Urinary bladder (tissue), 4 donors: ENCODE measurements around the gene IMMP2L. TPM values are rescaled to one million over a fixed set of nuclear protein-coding genes. Genes with fewer than 3 reads are reported as not detected.
"Not testable (repeated sequence)": the region's sequence is repeated elsewhere in the genome, so short reads cannot be mapped to it uniquely, and the experiment has no call there.

Experiments
- DNase-seq: peaks from one replicate; pipeline ENCODE4 v3.0.0-alpha.2; 2015; ENCODE audit errors: extremely low spot score
- H3K27ac ChIP-seq: one replicate; pipeline ENCODE4 v1.5.1; 2013; ENCODE audit warnings: low read depth, mild to moderate bottlenecking, moderate library complexity
- H3K36me3 ChIP-seq: one replicate; pipeline ENCODE4 v1.6.1; 2013; ENCODE audit warnings: mild to moderate bottlenecking, moderate library complexity; ENCODE audit not compliant: insufficient read depth
- H3K4me1 ChIP-seq: one replicate; pipeline ENCODE4 v1.6.1; 2013; ENCODE audit warnings: mild to moderate bottlenecking, moderate library complexity; ENCODE audit not compliant: insufficient read depth
- H3K4me3 ChIP-seq: one replicate; pipeline ENCODE4 v1.5.1; 2013; ENCODE audit warnings: low read depth, low read length
- WGBS: extraction: QIAGEN DNeasy Blood & Tissue Kit; methylation state at CpG from one replicate; pipeline ENCODE4 v1.1.7; 2013; 5-methylcytosine and 5-hydroxymethylcytosine counted together
- polyA plus RNA-seq: library from polyadenylated mRNA; stranded (reverse); fragments of 200-250 nt; gene quantifications from one replicate; pipeline ENCODE4 v1.2.3, GENCODE V29; 2013
- total RNA-seq: library from RNA; depleted of rRNA; stranded (reverse); fragments of >200 nt; gene quantifications from one replicate; pipeline ENCODE4 v1.2.3, GENCODE V29; 2014
- donor health status: healthy with polysubstance abuse.
- donor health status: healthy.

The IMMP2L gene
- total and polyA plus RNA-seq, 2 donors, result 22.4 to 26.2 TPM

- H3K27ac ChIP-seq, result no peak overlapping the region
- no peak for DNase-seq
- no peaks in the 10 kb centered on the region for H3K36me3 ChIP-seq
- WGBS, result 86% methylated on average over 2 of the region's 2 CpGs
- H3K4me3 ChIP-seq, result no peak overlapping the region
- H3K4me1 ChIP-seq, result no peaks in the 10 kb centered on the region
Measured at GRCh38 chr7:110688908-110689307, 873.4 kb downstream of the IMMP2L start.

GRCh38 chr7:110685899-110686298, 876.4 kb downstream of the IMMP2L start:
- H3K36me3 ChIP-seq, result no peaks in the 10 kb centered on the region
- H3K27ac ChIP-seq, result no peak overlapping the region
- no peak overlapping the region for H3K4me3 ChIP-seq
- no peak for DNase-seq
- H3K4me1 ChIP-seq, result no peaks in the 10 kb centered on the region

DNA sequence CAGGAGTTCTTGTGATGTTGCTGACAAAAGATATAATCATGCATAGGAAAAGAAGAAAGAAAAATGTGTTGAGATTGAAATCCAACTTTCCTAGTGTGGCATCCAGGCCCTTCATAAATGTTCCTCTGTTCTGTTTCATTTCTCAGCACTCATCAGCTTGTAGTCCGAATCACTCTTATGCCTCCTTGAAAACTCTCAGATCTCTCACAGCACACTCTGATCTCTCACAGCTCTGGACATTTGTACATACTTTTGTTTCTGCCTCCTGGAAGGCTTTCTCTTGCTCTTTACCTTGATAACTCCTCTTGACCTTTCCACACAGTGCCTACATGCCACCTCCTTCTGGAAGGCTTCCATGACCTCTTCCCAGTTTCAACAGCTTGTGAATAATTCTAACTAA, 880.4 kb downstream of the IMMP2L start:
- no peaks in the 10 kb centered on the region for H3K36me3 ChIP-seq
- no peak overlapping the region for H3K4me3 ChIP-seq
- no peak for DNase-seq
- no peak overlapping the region for H3K27ac ChIP-seq
- no peaks in the 10 kb centered on the region for H3K4me1 ChIP-seq
- 35% methylated on average over 1 of the region's 1 CpG for WGBS

GRCh38 chr7:110677405-110677804, 884.9 kb downstream of the IMMP2L start:
- no peak for DNase-seq
- Histone ChIP-seq H3K27ac (no peak overlapping the region), H3K36me3 (no peaks in the 10 kb centered on the region), H3K4me3 (no peak overlapping the region), H3K4me1 (no peaks in the 10 kb centered on the region)
- WGBS, result 34% methylated on average over 5 of the region's 5 CpGs

- Histone ChIP-seq H3K36me3 (no peaks in the 10 kb centered on the region), H3K4me1 (no peaks in the 10 kb centered on the region), H3K27ac (no peak overlapping the region), H3K4me3 (no peak overlapping the region)
- 78% methylated on average over 2 of the region's 2 CpGs for WGBS
- DNase-seq, result no peak
Measured at GRCh38 chr7:110676785-110677184, 885.5 kb downstream of the IMMP2L start.

- no peak for DNase-seq
- no peak overlapping the region for H3K27ac ChIP-seq
- 87% methylated on average over 4 of the region's 4 CpGs for WGBS
- no peak overlapping the region for H3K4me3 ChIP-seq
- H3K36me3 ChIP-seq, result no peaks in the 10 kb centered on the region
- no peaks in the 10 kb centered on the region for H3K4me1 ChIP-seq
Measured at GRCh38 chr7:110675383-110676103, 886.7 kb downstream of the IMMP2L start.

DNA sequence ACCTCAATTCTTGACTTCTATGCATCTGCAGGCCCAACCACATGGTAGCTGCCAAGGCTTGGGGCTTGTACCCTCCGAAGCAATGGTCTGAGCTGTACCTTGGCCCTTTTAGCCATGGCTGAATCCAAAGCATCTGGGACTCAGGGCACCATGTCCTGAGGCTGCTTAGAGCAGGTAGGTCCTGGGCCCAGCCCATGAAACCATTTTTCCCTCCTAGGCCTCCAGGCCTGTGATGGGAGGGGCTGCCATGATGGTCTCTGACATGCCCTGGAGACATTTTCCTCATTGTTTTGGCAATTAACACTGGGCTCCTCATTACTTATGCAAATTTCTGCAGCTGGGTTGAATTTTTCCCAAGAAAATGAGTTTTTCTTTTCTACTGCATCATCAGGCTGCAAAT, 889.1 kb downstream of the IMMP2L start:
- WGBS, result 49% methylated on average over 1 of the region's 1 CpG
- Histone ChIP-seq H3K4me3 (no peak overlapping the region), H3K4me1 (no peaks in the 10 kb centered on the region), H3K36me3 (no peaks in the 10 kb centered on the region), H3K27ac (no peak overlapping the region)
- no peak for DNase-seq

DNA sequence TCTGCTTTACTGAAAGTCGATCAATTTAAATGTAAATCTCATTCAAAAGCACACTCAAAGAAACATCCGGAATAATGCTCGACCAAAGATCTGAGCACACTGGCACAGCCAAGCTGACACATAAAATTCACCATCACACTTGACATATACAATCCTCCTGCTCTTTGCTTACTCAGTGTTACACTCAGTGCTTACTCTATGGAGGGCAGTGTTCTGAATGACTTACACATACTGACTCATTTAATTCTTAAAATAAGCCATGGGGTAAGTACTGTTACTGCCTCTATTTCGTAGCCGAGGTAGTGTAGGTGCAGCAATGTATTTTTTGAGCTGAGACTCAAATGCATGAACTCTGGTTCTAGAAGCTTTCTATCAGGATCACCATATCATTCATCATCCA, 892.9 kb downstream of the IMMP2L start:
- no peak for DNase-seq
- Histone ChIP-seq H3K4me3 (no peak overlapping the region), H3K4me1 (no peaks in the 10 kb centered on the region), H3K36me3 (no peaks in the 10 kb centered on the region), H3K27ac (no peak overlapping the region)
- WGBS, result 84% methylated on average over 5 of the region's 5 CpGs

DNA sequence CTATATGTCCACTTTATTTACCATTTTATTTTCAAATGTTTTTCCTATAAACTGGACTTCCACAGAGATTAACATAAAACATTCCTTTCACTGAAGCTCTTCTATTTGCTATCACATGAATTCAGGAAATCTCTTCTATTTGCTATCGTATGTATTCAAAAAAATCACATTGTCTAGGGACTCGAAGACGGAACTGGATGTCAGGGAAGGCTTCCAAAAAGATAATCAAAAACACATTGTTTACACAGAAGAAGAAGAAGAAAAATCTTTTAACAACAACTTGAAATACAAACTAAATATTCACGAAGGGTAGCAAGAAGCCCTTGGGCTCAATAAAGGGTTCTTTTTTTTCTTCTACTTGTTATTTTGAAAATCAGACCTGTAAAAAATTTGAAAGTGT, 897.5 kb downstream of the IMMP2L start:
- DNase-seq, result no peak
- no peak overlapping the region for H3K4me3 ChIP-seq
- 42% methylated on average over 4 of the region's 4 CpGs for WGBS
- no peaks in the 10 kb centered on the region for H3K4me1 ChIP-seq
- no peak overlapping the region for H3K27ac ChIP-seq
- H3K36me3 ChIP-seq, result peaks cover 1% of the 10 kb centered on the region

DNA sequence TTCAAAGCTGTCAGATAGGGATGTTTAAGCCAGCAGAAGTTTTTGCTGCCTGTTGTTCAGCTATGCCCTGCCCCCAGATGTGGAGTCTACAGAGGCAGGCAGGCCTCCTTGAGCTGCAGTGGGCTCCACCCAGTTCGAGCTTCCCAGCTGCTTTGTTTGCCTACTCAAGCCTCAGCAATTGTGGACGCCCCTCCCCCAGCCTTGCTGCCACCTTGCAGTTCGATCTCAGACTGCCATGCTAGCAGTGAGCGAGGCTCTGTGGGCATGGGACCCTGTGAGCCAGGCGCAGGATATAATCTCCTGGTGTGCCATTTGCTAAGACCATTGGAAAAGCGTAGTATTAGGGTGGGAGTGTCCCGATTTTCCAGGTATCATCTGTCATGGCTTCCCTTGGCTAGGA, 901.7 kb downstream of the IMMP2L start:
- H3K36me3 ChIP-seq, H3K4me1 ChIP-seq, H3K4me3 ChIP-seq, DNase-seq, H3K27ac ChIP-seq: not testable (repeated sequence)
- WGBS, result 97% methylated on average over 7 of the region's 7 CpGs

DNA sequence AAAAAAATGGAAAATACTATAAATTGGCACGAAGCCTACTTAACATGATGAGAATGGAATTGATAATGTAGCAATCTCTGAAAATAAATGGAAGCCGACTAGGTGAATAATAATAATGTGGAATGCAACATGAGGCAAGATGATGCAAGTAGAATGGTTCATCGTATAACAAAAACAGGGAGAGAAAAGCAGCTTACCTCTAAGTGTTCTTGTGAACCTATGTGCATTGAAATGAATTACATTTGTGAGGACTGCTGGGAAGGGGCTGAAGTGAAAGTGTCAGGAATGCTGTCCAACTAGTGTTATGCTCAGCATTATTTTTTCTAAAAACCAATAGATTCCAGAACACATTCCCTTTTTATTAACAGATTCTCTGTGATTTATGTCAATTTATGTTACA, 912.0 kb downstream of the IMMP2L start:
- no peak for DNase-seq
- Histone ChIP-seq H3K4me1 (no peaks in the 10 kb centered on the region), H3K27ac (no peak overlapping the region), H3K4me3 (no peak overlapping the region), H3K36me3 (no peaks in the 10 kb centered on the region)
- 80% methylated on average over 3 of the region's 3 CpGs for WGBS

- 95% methylated on average over 4 of the region's 4 CpGs for WGBS
Measured at GRCh38 chr7:110647266-110647665, 915.0 kb downstream of the IMMP2L start.

DNA sequence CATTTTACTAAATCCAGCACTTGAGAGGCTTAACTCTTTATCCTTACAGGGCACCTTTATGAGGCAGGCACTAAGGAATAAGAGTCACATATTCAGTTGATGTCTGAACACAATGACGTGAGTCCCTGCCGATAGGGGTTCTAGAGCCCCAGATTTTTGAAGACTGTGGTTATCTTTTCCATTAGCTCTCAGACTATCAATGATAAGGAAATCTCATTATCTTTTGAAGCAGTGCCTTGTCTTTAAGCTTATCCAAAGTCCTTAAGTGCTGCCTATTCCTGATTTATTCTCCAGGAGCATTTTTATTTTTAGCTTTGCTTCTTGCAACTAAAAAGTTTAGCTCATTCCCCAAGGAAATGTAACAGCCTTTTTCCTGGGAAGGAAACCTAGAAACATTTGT, 915.5 kb downstream of the IMMP2L start:
- Histone ChIP-seq H3K4me3 (no peak overlapping the region), H3K27ac (no peak overlapping the region), H3K36me3 (no peaks in the 10 kb centered on the region), H3K4me1 (no peaks in the 10 kb centered on the region)
- no peak for DNase-seq
- 48% methylated on average over 2 of the region's 2 CpGs for WGBS

More at GRCh38 chr7:110647266-110647665, 915.0 kb downstream of the IMMP2L start:
- no peak overlapping the region for H3K27ac ChIP-seq
- no peaks in the 10 kb centered on the region for H3K36me3 ChIP-seq
- no peak overlapping the region for H3K4me3 ChIP-seq
- H3K4me1 ChIP-seq, result no peaks in the 10 kb centered on the region
- no peak for DNase-seq

DNA sequence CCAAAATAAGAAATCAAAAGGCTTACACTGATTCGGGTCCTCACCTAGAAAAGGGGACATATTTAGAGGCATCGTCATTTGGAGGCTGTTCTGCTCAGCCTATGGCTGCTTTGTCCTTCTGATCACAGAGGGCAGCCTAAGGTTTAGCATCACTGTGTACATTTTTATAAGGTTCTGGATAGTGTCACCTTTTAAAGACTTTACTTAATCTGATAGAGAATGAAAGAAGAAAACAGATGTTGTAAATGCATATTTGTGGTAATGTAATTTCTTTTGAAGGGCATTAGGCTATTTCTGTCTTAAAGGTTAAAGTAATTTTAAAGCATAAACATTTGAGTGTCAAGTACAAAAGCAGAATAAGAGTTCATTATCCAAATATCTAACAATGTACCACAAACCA, 916.7 kb downstream of the IMMP2L start:
- no peak for DNase-seq
- Histone ChIP-seq H3K27ac (no peak overlapping the region), H3K4me3 (no peak overlapping the region), H3K36me3 (no peaks in the 10 kb centered on the region), H3K4me1 (no peaks in the 10 kb centered on the region)
- 74% methylated on average over 2 of the region's 2 CpGs for WGBS

DNA sequence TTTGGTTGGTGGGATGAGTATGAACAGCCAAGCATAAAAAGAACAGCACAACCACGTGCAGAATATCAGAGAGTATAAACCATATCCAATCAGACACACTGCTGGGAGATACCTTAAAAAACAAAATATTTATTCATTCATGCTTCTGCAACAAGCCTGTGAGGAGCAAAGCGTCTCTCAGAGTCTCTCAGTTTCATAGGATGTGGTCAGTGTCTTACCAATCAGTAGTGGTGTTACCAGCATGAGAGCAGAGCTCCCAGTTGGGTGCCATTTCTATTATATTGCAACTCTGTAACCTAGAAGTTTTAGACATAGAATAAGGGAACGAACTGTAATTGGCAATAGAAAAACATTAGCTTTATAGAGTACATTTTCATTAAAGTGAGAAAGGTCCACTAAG, 917.2 kb downstream of the IMMP2L start:
- WGBS, result 85% methylated on average over 3 of the region's 3 CpGs
- no peak overlapping the region for H3K4me3 ChIP-seq
- no peak for DNase-seq
- H3K4me1 ChIP-seq, result no peaks in the 10 kb centered on the region
- H3K27ac ChIP-seq, result no peak overlapping the region
- no peaks in the 10 kb centered on the region for H3K36me3 ChIP-seq
